Hematopoietic multipotent progenitor cell treated with erythropoietin and hydrocortisone succinate and interleukin-3 and kit ligand, for 8 days (in vitro differentiated cells): Measurements from ENCODE around the gene KRT40.

Source experiments
- DNase-seq: peaks from one replicate; pipeline ENCODE4 v3.0.0-alpha.2; 2015

KRT40 gene

DNA sequence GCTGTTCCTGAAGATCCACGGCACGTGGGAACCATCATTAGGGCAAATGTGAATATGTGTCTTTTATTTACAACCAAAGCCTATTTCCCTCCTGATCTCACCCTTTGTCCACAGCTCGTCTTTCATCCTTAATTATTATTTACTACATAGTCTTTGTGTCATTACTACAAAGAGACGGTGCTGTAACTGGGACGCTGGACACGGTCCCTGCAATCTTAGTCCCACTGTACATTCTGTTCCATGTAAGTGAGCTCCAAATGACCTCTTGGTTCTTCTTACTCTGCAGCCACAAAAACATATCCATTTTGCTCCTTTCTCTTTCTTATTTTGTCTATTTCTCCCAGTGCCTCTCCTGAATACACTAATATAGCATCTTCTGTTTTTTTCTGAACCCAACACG lies 34.0 kb downstream of the KRT40 start:
- DNase-seq: no peak

- no peak for DNase-seq
Observed at GRCh38 chr17:40949418-40949817, 34.7 kb downstream of the KRT40 start.

- DNase-seq: no peak
Observed at GRCh38 chr17:40947929-40948328, 36.2 kb downstream of the KRT40 start.

DNA sequence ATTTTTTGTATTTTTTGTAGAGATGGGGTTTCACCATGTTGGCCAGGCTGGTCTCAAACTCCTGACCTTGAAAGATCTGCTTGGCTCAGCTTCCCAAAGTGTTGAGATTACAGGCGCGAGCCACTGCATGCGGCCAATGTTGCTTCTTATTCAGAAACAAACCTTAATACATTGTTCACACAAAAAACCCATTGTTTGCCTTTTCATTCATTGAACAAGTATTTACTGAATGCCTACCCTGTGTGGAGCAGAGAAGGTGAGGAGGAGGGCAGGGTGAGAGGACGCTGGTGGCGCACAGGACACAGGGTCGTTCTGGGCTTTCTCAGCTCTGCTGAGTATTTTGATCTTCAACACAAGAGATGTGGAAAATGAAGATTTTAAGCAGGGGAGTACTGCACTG lies 38.7 kb downstream of the KRT40 start:
- no peak for DNase-seq

DNA sequence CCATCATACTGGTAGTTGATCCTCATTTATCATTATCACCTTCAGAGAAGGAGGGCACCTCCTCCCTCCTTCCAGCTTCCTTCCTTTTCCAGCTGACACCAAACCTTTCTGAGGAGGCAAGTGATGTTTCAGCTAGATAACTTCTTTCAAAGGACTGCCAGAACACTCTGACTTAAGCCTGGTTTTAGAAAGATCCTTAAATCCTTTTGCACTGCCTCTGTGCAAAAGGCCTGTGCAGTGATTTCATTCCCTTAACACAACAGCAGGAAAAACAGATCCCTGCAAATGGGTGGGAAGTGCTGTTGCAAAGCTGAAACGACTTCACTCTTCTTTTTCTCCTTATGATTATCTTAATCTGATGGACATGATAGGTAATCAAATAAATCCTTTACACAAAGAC lies 39.6 kb downstream of the KRT40 start:
- DNase-seq: no peak

DNA sequence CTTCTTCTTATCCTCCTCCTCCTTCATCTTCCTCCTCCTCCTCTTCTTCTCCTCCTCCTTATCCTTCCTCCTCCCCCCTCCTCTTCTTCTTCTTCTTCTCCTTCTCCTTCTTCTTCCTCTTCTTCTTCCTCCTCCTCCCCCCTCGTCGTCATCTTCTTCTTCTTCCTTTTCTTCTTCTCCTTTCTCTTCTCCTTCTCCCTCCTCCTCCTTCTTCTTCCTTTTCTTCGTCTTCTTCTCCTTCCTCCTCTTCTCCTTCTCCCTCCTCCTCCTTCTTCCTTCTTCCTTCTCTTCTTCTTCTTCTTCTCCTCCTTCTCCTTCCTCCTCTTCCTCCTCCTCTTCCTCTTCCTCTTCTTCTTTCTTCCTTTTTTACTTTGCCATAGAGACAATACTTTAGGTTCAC lies 41.6 kb downstream of the KRT40 start:
- no peak for DNase-seq

DNA sequence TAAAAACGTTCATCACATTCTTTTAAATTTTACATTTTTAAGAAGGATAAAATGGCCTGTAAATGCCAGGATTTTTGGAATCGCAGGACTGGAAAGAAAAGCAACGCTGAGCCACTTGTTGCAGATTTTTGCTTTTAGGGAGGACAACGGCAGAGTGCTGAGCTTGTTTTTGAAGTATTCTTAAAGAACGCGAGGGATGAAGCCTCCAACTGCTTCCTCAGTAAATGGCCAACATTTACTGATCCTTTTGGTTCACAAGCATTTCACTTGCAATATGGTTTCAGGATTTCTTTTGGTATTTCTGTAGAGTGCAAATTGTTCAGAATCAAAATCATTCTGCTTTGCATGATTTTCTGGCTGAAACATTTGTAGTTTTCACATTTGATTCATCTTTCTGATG lies 43.9 kb downstream of the KRT40 start:
- DNase-seq: no peak

DNA sequence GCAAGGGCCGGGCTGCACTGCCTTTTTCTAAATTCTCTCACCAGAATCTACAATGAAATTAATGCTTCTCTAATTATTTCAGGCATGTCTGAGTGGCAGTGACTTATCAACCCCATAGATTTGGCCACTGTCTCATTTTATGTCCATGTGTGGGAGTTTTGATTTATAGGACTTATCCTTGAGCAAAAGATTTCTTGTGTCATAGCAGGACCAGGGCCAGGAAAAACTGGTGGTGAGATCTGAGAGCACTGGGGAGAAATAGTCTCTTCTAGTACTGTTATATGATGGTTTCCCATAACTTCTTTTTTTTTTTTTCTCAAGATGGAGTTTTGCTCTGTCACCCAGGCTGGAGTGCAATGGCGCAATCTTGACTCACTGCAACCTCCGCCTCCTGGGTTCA lies 45.1 kb downstream of the KRT40 start:
- no peak for DNase-seq

GRCh38 chr17:40937384-40937819 lies 46.7 kb downstream of the KRT40 start, which contains the start of gene KRT23:
Gene KRT23 (minus strand): TSS chr17:40937646. CDS start chr17:40936603, 1,043 bp downstream.
- DNase-seq: no peak

DNA sequence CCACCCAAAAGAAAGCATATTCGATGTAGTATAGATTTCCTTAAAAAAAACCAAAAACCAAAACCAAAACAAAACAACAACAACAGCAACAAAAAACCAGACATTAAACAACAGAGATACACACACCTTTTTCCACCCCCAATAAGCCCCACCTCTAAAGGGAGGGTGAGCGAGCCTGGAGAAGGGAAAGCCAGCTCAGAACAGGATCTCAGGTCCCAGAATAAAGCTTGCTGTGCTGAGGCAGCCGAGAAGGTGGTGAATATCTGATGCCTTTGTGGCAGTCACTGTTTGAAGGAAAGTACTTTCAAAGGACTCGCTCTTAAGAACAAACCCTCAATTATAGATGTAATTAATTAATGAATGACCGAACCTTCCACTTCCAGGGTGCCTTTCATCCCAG lies 47.1 kb downstream of the KRT40 start:
- DNase-seq: no peak

- DNase-seq: no peak
Observed at GRCh38 chr17:40936437-40936971, 47.6 kb downstream of the KRT40 start.

DNA sequence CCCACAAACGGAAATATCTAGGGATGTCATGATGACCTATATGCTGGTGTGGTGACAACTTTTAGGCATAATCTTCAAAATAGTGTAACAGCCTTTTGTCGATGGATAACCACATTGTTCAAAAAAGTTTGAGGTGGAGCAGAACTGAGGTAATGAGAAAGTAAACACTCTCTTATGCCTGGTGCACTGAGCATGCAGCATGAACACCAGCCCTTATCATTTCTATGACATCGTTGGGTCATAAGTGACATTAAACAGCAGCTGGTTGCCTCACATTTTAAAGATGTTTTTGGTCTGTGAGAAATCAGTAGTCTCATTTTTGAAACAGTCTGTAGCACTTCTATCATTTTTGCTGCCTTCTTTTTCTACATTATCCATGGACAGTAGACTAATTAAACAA lies 48.5 kb downstream of the KRT40 start:
- no peak for DNase-seq

DNA sequence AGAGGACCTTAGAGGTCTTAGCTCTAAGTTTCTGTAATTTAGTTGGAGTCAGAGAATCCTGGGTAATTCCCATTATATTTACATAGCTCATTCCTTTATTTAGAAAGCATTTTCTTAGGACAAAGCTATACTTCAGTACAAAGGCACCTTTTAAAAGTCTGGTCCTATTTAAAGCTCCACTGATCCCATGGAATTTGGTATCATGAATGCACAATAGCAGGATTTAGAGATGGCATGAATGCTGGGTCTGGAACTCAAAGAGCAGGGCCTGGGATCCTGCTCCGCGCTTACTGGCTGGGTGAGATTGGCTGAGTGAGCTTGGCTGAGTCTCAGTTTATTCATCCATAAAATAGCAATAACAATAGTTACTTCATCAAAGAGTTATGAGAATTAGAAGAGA lies 51.5 kb downstream of the KRT40 start:
- DNase-seq: no peak

DNA sequence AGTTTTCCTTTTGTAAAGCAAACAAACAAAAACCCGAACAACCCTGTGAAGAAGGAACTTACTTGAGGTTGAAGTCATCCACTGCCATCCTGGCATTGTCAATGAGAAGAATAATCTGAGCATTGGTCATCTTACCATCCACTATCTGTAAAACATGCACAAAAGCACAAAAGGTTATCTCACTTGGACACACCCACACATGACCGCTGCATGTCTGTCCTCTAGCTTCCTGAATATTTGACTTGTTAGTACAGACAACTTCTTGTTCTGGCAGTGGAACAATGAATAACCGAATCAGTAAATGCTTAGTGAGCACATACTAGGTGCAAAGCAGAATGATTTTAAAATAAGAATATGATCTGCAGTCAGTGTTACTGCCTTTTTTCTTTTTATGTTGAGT lies 52.8 kb downstream of the KRT40 start:
- peak; percentile 6 for DNase-seq
